GM13976 (cell line): ENCODE results near the gene NDUFC1.
A peak's percentile ranks its signal among the peaks of the same experiment; 100 is the strongest.
"Not testable (repeated sequence)": the region's sequence is repeated elsewhere in the genome, so short reads cannot be mapped to it uniquely, and the experiment has no call there.

ENCODE experiments used
- DNase-seq: peaks from one replicate; pipeline ENCODE4 v3.0.0; 2012; ENCODE audit warnings: low spot score
- CTCF ChIP-seq: IDR thresholded peaks from 2 replicates; pipeline ENCODE4 v1.5.1; 2012; ENCODE audit warnings: borderline replicate concordance, mild to moderate bottlenecking; ENCODE audit not compliant: insufficient read depth; ENCODE audit errors: extremely low read depth, missing control alignments, control extremely low read depth
- in situ Hi-C: fragments of 300-500 bp; cut with MboI; formaldehyde crosslinking; loops from one replicate; pipeline ENCODE4 v1.12.0; 2022; ENCODE audit warnings: low sequenced_read_pairs, mixed read lengths, inconsistent platforms; ENCODE audit not compliant: unreplicated experiment

NDUFC1 gene

GRCh38 chr4:139266583-139267257 is 35.6 kb downstream of the NDUFC1 start:
- peak; percentile 86 for DNase-seq

GRCh38 chr4:139266208-139266582 is 36.1 kb downstream of the NDUFC1 start:
- no peak for DNase-seq
- TF ChIP-seq CTCF: no peak
- in situ Hi-C loops: no loop called here

More at GRCh38 chr4:139266583-139267257, 35.6 kb downstream of the NDUFC1 start:
- TF ChIP-seq CTCF: no peak
- in situ Hi-C loops: no loop called here

- in situ Hi-C loops: no loop called here
- no peak for DNase-seq
- no peak for TF ChIP-seq CTCF
These were observed 36.6 kb downstream of the NDUFC1 start for GRCh38 chr4:139265654-139266053.

GRCh38 chr4:139256349-139256748 is 45.9 kb downstream of the NDUFC1 start:
- DNase-seq: no peak
- in situ Hi-C loops: no loop called here
- TF ChIP-seq CTCF: no peak

- DNase-seq, in situ Hi-C loops: not testable (repeated sequence)
These were observed 46.7 kb downstream of the NDUFC1 start for GRCh38 chr4:139255581-139255980.

GRCh38 chr4:139253713-139254112 is 48.6 kb downstream of the NDUFC1 start:
- no peak for TF ChIP-seq CTCF
- in situ Hi-C loops: no loop called here
- DNase-seq: no peak

GRCh38 chr4:139253046-139253445 is 49.2 kb downstream of the NDUFC1 start:
- no peak for DNase-seq
- in situ Hi-C loops: no loop called here
- TF ChIP-seq CTCF: no peak
